ENCODE data around the gene MSH5. TPM values are rescaled to one million over a fixed set of nuclear protein-coding genes. Genes with fewer than 3 reads are reported as not detected.

Gene MSH5
- total RNA-seq, 6 experiments from 2014 or later = 3.2 to 8.5 (median 4.3) TPM

DNA sequence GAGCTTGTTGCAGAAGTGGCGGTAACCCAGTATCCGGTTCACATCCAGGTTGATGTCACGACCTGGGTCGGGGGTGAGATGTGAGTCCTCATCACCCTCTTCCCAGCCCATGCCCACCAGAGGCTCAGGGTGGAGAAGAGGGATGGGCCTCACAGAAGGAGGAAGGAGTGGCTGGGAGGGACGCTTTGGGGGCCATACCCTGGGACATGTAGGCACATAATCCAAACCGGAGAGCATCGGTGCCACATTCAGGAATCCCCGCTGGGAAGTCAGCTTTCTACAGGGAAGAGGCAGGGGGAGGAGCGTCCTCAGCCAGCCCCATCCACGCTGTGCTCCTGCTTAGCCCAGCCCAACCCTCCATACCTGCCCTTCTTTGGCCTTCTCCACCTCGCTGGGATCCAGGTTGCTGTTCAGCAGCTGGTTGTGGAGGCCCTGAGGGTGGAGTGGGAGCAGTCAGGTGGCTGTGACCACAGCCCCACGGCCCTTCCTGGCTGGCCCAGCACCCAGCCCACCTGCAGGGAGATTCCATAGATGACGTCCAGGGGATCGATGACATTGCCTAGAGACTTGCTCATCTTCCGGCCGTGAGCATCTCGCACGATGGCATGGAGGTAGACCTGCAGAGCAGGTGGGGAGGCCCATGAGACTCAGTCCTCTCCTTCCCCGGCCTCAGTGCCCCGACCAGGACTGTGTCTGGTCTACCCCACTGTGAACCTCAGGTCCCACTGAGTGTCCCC lies 40.9 kb downstream of the MSH5 start:
- intact Hi-C loops (cut with DNase I) = no loop called here
- peaks cover 0 to 43% (median 22%) of the 10 kb centered on the region in 4 donors for H3K36me3 ChIP-seq
- H3K27ac ChIP-seq = no peak overlapping the region
- H3K4me1 ChIP-seq = peaks cover 0 to 19% (median 6%) of the 10 kb centered on the region in 4 donors
- ATAC-seq (no peak), DNase-seq (no peak)
- WGBS (ENCODE audit: insufficient coverage, low coverage, low lambda C conversion rate, missing lambda C conversion rate) = 57% methylated on average over 1 of the region's 20 CpGs
- no peaks in the 10 kb centered on the region for H3K27me3 ChIP-seq
- no peak for TF ChIP-seq POLR2A (IDR thresholded peaks at IDR 0.05)
- TF ChIP-seq CTCF (IDR thresholded peaks at IDR 0.05) = no peak
- H3K4me3 ChIP-seq = no peak overlapping the region
- no peaks in the 10 kb centered on the region for H3K9me3 ChIP-seq

DNA sequence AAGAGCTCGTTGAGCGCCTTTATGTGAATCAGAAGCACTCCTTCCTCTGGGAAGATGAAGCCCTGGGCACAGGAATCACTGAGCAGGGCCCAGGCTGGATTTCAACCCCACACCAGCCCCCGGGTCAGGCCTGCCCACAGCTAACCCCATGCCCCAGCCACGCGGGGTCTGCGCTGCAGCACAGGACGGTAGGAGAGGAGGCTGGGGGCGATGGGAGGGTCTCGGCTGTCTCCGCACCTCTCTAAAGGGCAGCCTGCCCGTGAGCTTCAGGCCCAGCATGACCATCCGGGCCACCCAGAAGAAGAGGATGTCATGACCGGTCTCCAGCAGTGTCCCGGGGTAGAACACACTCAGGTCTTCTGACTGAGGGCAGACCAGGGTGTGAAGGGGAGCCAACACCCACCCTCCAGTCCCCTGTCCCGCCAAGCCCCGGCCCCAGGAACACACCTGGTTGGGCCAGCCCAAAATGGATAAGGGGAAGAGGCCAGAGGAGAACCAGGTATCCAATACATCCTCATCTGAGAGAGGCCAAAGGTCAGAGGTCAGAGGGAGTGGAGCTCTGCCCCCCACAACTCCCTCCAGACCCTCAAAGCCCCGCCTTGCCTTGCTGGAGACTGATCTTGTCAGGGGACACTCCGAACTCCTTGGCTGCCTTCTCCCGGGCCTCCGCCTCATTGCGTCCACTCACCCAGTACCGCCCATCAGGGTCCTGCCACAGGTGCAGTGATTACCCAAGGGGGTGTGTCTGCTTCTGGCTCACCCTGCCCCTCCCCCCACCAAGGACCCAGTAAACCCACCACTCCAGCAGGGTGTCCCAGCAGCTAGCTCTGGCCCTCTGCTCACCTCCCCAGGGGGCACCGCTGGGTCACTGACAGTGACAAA lies 41.7 kb downstream of the MSH5 start:
- no peaks in the 10 kb centered on the region for H3K9me3 ChIP-seq
- 93% methylated on average over 5 of the region's 23 CpGs for WGBS (ENCODE audit: insufficient coverage, low coverage, low lambda C conversion rate, missing lambda C conversion rate)
- H3K27ac ChIP-seq = no peak overlapping the region
- no peak overlapping the region for H3K4me3 ChIP-seq
- intact Hi-C loops (cut with DNase I) = no loop called here
- peaks cover 0 to 11% (median 3%) of the 10 kb centered on the region in 4 donors for H3K4me1 ChIP-seq
- no peak for TF ChIP-seq CTCF (IDR thresholded peaks at IDR 0.05)
- TF ChIP-seq POLR2A (IDR thresholded peaks at IDR 0.05) = no peak
- DNase-seq (no peak), ATAC-seq (no peak)
- peaks cover 0 to 43% (median 22%) of the 10 kb centered on the region in 4 donors for H3K36me3 ChIP-seq
- no peaks in the 10 kb centered on the region for H3K27me3 ChIP-seq

GRCh38 chr6:31782126-31782855 lies 42.5 kb downstream of the MSH5 start:
- H3K27me3 ChIP-seq = no peaks in the 10 kb centered on the region
- no peak overlapping the region for H3K27ac ChIP-seq
- intact Hi-C loops (cut with DNase I) = no loop called here
- no peak for TF ChIP-seq POLR2A (IDR thresholded peaks at IDR 0.05)
- no peak for TF ChIP-seq CTCF (IDR thresholded peaks at IDR 0.05)
- H3K4me3 ChIP-seq = no peak overlapping the region
- ATAC-seq (no peak), DNase-seq (no peak)
- peaks cover 0 to 3% (median 0%) of the 10 kb centered on the region in 4 donors for H3K4me1 ChIP-seq
- 78% methylated on average over 4 of the region's 32 CpGs for WGBS (ENCODE audit: insufficient coverage, low coverage, low lambda C conversion rate, missing lambda C conversion rate)
- peaks cover 0 to 43% (median 22%) of the 10 kb centered on the region in 4 donors for H3K36me3 ChIP-seq
- H3K9me3 ChIP-seq = no peaks in the 10 kb centered on the region

- H3K27ac ChIP-seq = no peak overlapping the region
- no peaks in the 10 kb centered on the region for H3K9me3 ChIP-seq
- no peak for ATAC-seq
- H3K4me3 ChIP-seq = no peak overlapping the region
- DNase-seq = no peak
- H3K4me1 ChIP-seq = no peaks in the 10 kb centered on the region
- WGBS (ENCODE audit: insufficient coverage, low coverage, low lambda C conversion rate, missing lambda C conversion rate) = 97% methylated on average over 9 of the region's 15 CpGs
- TF ChIP-seq POLR2A (IDR thresholded peaks at IDR 0.05) (no peak), CTCF (IDR thresholded peaks at IDR 0.05) (no peak)
- intact Hi-C loops (cut with DNase I) = no loop called here
- peaks cover 0 to 39% (median 22%) of the 10 kb centered on the region in 4 donors for H3K36me3 ChIP-seq
- no peaks in the 10 kb centered on the region for H3K27me3 ChIP-seq
These were observed 44.5 kb downstream of the MSH5 start for GRCh38 chr6:31784098-31784925.
